A549 (cell line): ENCODE measurements around the gene SENP8.

ENCODE experiments used
- CTCF ChIP-seq: fragments of >200 bp; sonication (Bioruptor Twin); formaldehyde crosslinking; IDR thresholded peaks from 3 replicates; pipeline ENCODE4 v1.5.1; 2016
- EHMT2 ChIP-seq: fragments of 200-600 bp; sonication (generic); IDR thresholded peaks from 2 replicates; pipeline ENCODE4 v1.6.1; 2016; ENCODE audit warnings: antibody characterized with exemption, low read depth, mild to moderate bottlenecking, moderate library complexity
- EP300 ChIP-seq, 2 experiments: fragments of >200 bp; sonication (Bioruptor Twin); formaldehyde crosslinking; IDR thresholded peaks; 2 replicates in 1 of 2; 3 replicates in 1 of 2; pipeline ENCODE4 v1.6.1; 2016 to 2017
- JUNB ChIP-seq: fragments of >200 bp; sonication (Bioruptor Twin); formaldehyde crosslinking; IDR thresholded peaks from 2 replicates; pipeline ENCODE4 v1.6.1; 2016
- MAFK ChIP-seq: fragments of 450-650 bp; IDR thresholded peaks from 2 replicates; pipeline ENCODE4 v1.6.1; 2014; ENCODE audit not compliant: partially characterized antibody
- MYC ChIP-seq: IDR thresholded peaks from 2 replicates; pipeline ENCODE4 v1.6.1; 2012; ENCODE audit warnings: mild to moderate bottlenecking, inconsistent platforms, low read length, improper control_type of control experiment, borderline replicate concordance
- POLR2A ChIP-seq: IDR thresholded peaks from 2 replicates; pipeline ENCODE4 v1.6.1; 2012; ENCODE audit warnings: mild to moderate bottlenecking, low read length
- RAD21 ChIP-seq, 2 experiments: fragments of >200 bp in 1 of 2; sonication (Bioruptor Twin) in 1 of 2; formaldehyde crosslinking in 1 of 2; IDR thresholded peaks in 1 of 2; conservative IDR thresholded peaks in 1 of 2; 2 replicates in 1 of 2; 3 replicates in 1 of 2; pipeline ENCODE4 v1.6.1; 2012 to 2018; ENCODE audit warnings: inconsistent platforms in 1 of 2
- SMC3 ChIP-seq: fragments of >200 bp; sonication (Bioruptor Twin); formaldehyde crosslinking; IDR thresholded peaks from 3 replicates; pipeline ENCODE4 v1.6.1; 2018; ENCODE audit warnings: inconsistent platforms
- ZFP36 ChIP-seq: fragments of 450-650 bp; IDR thresholded peaks from 2 replicates; pipeline ENCODE4 v1.6.1; 2014; ENCODE audit warnings: borderline replicate concordance; ENCODE audit not compliant: partially characterized antibody

- TF ChIP-seq MYC (no peak), ZFP36 (no peak), JUNB (no peak), EHMT2 (no peak), CTCF (no peak), EP300 (IDR thresholded peaks at IDR 0.05) (no peak), MAFK (no peak), POLR2A (peak; percentile 64), SMC3 (no peak), RAD21 (conservative IDR thresholded peaks at IDR 0.05 in 1 of 2, IDR thresholded peaks at IDR 0.05 in 1 of 2) (no peak; a peak in 2 of 5 replicates)
Observed at GRCh38 chr15:72117486-72118016, 652 bp upstream of the SENP8 start.
